Pancreas (tissue), 10 donors: ENCODE measurements around the gene ZEB2. TPM values are rescaled to one million over a fixed set of nuclear protein-coding genes. Genes with fewer than 3 reads are reported as not detected.

ENCODE experiments used
- ATAC-seq, 4 donors: fragments of 200-7000 bp; cut with Tn5 transposase; one replicate each; pipeline versions ENCODE4 v1.8.0 to v1.9.1; 2020; ENCODE audit warnings: mild to moderate bottlenecking in 4 of 4, moderate library complexity in 4 of 4
- DNase-seq, 6 donors: peaks; one replicate each; pipeline ENCODE4 v3.0.0-alpha.2; 2020
- FAIRE-seq: peaks from 2 replicates; lab custom pipeline; 2012; peaks lifted over from hg19 to GRCh38; lab: Jason Lieb, UNC
- H3K27ac ChIP-seq, 4 donors: fragments of 200-600 bp; sonication (generic); 1 replicate in 3 of 4; 2 replicates in 1 of 4; pipeline versions ENCODE4 v1.5.0 to v1.8.0; 2020
- H3K27me3 ChIP-seq, 4 donors: fragments of 200-600 bp; one replicate each; pipeline ENCODE4 v1.8.0; 2021
- H3K36me3 ChIP-seq, 3 donors: fragments of 200-600 bp; sonication (generic) in 1 of 3; one replicate each; pipeline versions ENCODE4 v1.5.0 to v1.8.0; 2020 to 2021
- H3K4me1 ChIP-seq, 3 donors: fragments of 200-600 bp; one replicate each; pipeline ENCODE4 v1.8.0; 2021
- H3K4me3 ChIP-seq, 4 donors: fragments of 200-600 bp; sonication (generic) in 2 of 4; one replicate each; pipeline versions ENCODE4 v1.5.0 to v1.8.0; 2020 to 2021
- H3K9me3 ChIP-seq, 4 donors: fragments of 200-600 bp; one replicate each; pipeline ENCODE4 v1.8.0; 2021
- CTCF ChIP-seq, 4 donors: fragments of 200-600 bp; sonication (generic) in 3 of 4; IDR thresholded peaks; one replicate each; pipeline versions ENCODE4 v1.5.0 to v1.8.0; 2021; ENCODE audit warnings: antibody characterized with exemption in 4 of 4
- WGBS, 2 donors: extraction: QIAGEN DNeasy Blood & Tissue Kit; methylation state at CpG; one replicate each; pipeline ENCODE4 v1.1.7; 2013; 5-methylcytosine and 5-hydroxymethylcytosine counted together
- intact Hi-C, 3 donors: fragments of 100-400 bp; cut with DNase I; formaldehyde crosslinking; loops; one replicate each; pipeline versions ENCODE4 v1.11.1 to v1.14.2; 2022
- polyA plus RNA-seq, 2 donors: library from polyadenylated mRNA; stranded (reverse); fragments of 200-250 nt; gene quantifications; one replicate each; pipeline ENCODE4 v1.2.3, GENCODE V29; 2013
- total RNA-seq, 6 donors: library from RNA; stranded (reverse); fragmentation: NEBNext Ultra II Directional in 4 of 6; extraction: Animal tissue kit (Norgen Biotek cat#: 25700) in 4 of 6; gene quantifications; one replicate each; pipeline versions ENCODE4 v1.2.1 to v1.2.4, GENCODE V29; 2021 to 2023
- donor health status: healthy with polysubstance abuse.
- donor health status: DM: no; HTN: no; CAD: no; lungs with moderate emphysema.
- donor health status: DM: no; HTN: no; CAD: no.
- donor health status: control.
- donor health status: control.
- donor health status: Bipolar disorder and iron deficiency.
- donor health status: DM: yes; HTN: yes; CAD: no.
- donor health status: DM: no; HTN: no; CAD: no.
- donor health status: DM: no; HTN: no; CAD: no.
- donor health status: DM: yes; HTN: yes; CAD: no.

Gene ZEB2
- total and polyA plus RNA-seq, 8 donors = 3.8 to 38.6 (median 5.7) TPM

GRCh38 chr2:144430722-144431391 is 89.1 kb downstream of the ZEB2 start:
- H3K36me3 ChIP-seq = no peaks in the 10 kb centered on the region
- H3K27ac ChIP-seq = no peak overlapping the region
- intact Hi-C loops = no loop called here
- DNase-seq (no peak), FAIRE-seq (no peak), ATAC-seq (peak in 2 of 4 donors; percentile 14 to 34)
- no peaks in the 10 kb centered on the region for H3K9me3 ChIP-seq
- no peak for TF ChIP-seq CTCF (IDR thresholded peaks at IDR 0.05)
- peaks cover 0 to 4% (median 4%) of the 10 kb centered on the region in 3 donors for H3K4me1 ChIP-seq
- 84 to 89% methylated on average over 10 of the region's 10 CpGs for WGBS, 2 donors
- H3K27me3 ChIP-seq = no peaks in the 10 kb centered on the region
- H3K4me3 ChIP-seq = no peak overlapping the region

GRCh38 chr2:144429396-144430112 is 90.4 kb downstream of the ZEB2 start:
- no peak for DNase-seq
- H3K4me3 ChIP-seq = no peak overlapping the region
- H3K9me3 ChIP-seq = no peaks in the 10 kb centered on the region
- WGBS, 2 donors = 76 to 77% methylated on average over 6 of the region's 6 CpGs
- intact Hi-C loops = no loop called here
- ATAC-seq = no peak
- no peaks in the 10 kb centered on the region for H3K27me3 ChIP-seq
- FAIRE-seq = no peak
- peaks cover 0 to 4% (median 4%) of the 10 kb centered on the region in 3 donors for H3K4me1 ChIP-seq
- H3K27ac ChIP-seq = no peak overlapping the region
- no peaks in the 10 kb centered on the region for H3K36me3 ChIP-seq
- no peak for TF ChIP-seq CTCF (IDR thresholded peaks at IDR 0.05)

GRCh38 chr2:144426981-144427479 is 92.9 kb downstream of the ZEB2 start:
- H3K27me3 ChIP-seq = no peaks in the 10 kb centered on the region
- no peak overlapping the region for H3K4me3 ChIP-seq
- FAIRE-seq (no peak), DNase-seq (peak in 1 of 6 donors; percentile 16), ATAC-seq (peak in 3 of 4 donors; percentile 53 to 77 (median 67))
- WGBS, 2 donors = 31 to 37% methylated on average over 4 of the region's 4 CpGs
- no peaks in the 10 kb centered on the region for H3K9me3 ChIP-seq
- TF ChIP-seq CTCF (IDR thresholded peaks at IDR 0.05) = no peak
- peaks cover 0 to 4% (median 4%) of the 10 kb centered on the region in 3 donors for H3K4me1 ChIP-seq
- no peaks in the 10 kb centered on the region for H3K36me3 ChIP-seq
- intact Hi-C loops = no loop called here
- H3K27ac ChIP-seq = no peak overlapping the region

GRCh38 chr2:144426355-144426754 is 93.6 kb downstream of the ZEB2 start:
- Histone ChIP-seq H3K27me3 (no peaks in the 10 kb centered on the region), H3K36me3 (no peaks in the 10 kb centered on the region), H3K4me3 (no peak overlapping the region), H3K4me1 (peaks cover 0 to 4% (median 4%) of the 10 kb centered on the region in 3 donors), H3K27ac (no peak overlapping the region), H3K9me3 (no peaks in the 10 kb centered on the region)
- intact Hi-C loops = no loop called here
- DNase-seq (no peak), FAIRE-seq (no peak), ATAC-seq (peak in 2 of 4 donors; percentile 45 to 51)
- no peak for TF ChIP-seq CTCF (IDR thresholded peaks at IDR 0.05)
- WGBS, 2 donors = 62 to 68% methylated on average over 1 of the region's 1 CpG
